ENCODE data around the gene SAPCD2. TPM values are rescaled to one million over a fixed set of nuclear protein-coding genes. Genes with fewer than 3 reads are reported as not detected.

The SAPCD2 gene
- total and polyA plus RNA-seq, 2 of the 8 experiments (the other 6 are each of a cell fraction or from before 2014, with no cell fraction given), result 12.7 to 32.1 TPM

DNA sequence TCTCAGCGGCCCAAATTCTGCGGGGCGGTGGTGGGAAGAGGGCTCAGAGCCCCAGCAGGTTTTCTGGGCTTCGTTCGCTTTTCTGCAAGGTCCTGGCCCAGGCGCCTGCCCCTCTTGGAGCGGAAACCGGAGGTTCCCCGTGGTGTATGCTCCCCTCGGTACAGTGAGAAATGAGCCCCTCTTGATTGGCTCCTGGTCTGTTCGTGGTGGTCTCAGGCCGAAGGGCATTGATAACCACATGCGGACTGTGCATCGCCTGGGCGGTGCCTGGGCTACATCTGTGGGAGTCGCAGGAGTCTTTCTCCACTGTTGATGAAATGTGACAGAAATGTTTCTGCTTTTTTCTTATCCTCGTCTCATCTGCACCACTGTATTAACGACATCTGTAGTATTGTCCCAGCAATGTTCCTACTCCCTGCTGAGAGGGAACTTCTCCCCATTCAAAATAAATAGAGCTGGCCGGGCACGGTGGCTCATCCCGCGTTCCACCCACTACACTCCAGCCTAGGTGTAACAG, 17.1 kb upstream of the SAPCD2 start (continued):
- TF ChIP-seq CHD2 (IDR thresholded peaks at IDR 0.05; ENCODE audit: low read length) (no peak), SIRT6 (IDR thresholded peaks at IDR 0.05; ENCODE audit: low read length) (no peak), RBBP5 (IDR thresholded peaks at IDR 0.05; ENCODE audit: borderline replicate concordance, low read depth, low read length) (no peak)
- TF ChIP-seq, protein P1, sequence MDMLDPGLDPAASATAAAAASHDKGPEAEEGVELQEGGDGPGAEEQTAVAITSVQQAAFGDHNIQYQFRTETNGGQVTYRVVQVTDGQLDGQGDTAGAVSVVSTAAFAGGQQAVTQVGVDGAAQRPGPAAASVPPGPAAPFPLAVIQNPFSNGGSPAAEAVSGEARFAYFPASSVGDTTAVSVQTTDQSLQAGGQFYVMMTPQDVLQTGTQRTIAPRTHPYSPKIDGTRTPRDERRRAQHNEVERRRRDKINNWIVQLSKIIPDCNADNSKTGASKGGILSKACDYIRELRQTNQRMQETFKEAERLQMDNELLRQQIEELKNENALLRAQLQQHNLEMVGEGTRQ (IDR thresholded peaks at IDR 0.05; ENCODE audit: low read length), result no peak
